ENCODE measurements around the gene CAMKMT.
"Not testable (repeated sequence)": the region's sequence is repeated elsewhere in the genome, so short reads cannot be mapped to it uniquely, and the experiment has no call there.

Gene CAMKMT

DNA sequence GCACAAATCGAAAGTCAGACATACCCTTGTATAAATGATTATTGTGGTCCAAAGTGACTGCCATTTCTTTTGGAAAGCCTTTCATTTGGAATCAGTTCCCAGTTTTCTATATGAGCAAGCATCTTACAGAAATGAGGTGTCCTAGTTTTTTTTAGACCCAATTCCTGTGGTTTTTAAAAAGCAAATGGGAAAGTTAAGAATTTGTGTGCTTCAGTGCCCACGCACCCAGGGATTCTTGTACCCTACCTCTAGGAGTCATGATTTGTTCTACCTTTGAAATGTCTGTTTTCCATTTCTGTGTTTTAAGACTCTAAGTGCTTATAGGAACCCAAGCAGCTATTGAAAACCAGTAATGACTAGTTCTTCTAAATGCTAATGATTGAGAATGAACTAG is 218.1 kb downstream of the CAMKMT start:
- in situ Hi-C loops (cut with MboI; ENCODE audit: low sequenced_read_pairs): no loop called here

DNA sequence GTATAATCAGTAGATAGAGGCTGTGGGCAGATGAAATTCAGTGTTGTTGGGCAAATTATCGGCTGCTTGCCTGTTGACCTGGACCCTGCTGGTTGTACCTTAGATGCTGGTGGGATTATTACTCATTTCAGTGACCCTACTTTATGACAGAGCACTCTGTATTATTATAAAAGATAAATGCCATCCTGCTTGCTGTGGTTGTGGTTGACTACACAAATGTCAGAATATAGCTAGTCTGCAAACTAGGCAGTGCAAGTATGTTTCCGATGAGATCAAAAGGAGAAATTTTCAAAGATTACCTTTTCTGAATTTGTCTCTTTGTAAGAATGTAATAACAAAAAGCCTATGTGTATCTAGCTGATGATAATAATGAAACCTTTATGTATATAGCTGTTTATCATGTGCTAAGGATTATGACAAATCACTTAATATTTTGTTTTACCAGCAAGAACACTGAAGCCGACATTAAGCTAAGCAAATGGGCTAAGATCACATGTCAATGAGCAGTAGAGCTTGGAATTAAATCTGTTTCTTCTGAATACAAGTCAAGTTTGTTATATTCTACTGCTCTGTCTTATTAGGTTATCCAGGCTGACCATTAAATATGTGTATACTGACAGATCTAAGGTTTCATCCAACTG is 219.2 kb downstream of the CAMKMT start:
- in situ Hi-C loops (cut with MboI; ENCODE audit: low sequenced_read_pairs): no loop called here

DNA sequence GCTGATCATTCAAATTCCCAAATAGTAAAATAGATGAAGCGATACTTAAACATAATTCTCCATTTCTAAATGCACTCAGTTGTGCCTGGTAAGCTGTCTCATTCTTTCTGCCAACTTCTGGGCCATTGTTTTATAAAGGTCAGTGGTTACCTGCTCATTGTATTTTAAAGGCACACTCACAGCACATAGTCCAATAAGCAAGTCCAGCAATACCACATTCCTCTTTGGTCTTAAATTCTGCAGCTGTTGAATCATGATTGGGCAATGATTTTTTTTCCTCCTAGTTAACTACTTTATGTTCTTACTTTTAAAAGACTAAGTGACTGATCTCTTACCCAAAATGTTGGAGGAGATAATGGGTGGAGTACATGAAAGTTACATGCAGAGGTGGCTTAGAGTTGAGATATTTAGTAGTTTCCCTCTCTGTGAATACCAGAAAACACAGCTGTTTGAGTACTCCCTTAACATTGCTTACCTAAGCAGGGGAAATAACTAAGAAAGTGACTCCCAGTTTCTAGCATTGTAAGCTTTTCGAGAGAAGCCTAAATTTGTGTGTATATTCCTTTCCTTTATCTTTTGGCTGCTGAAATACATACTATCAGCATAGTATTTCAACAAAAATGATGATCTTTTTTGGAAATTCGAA is 220.7 kb downstream of the CAMKMT start:
- in situ Hi-C loops (cut with MboI; ENCODE audit: low sequenced_read_pairs): no loop called here

DNA sequence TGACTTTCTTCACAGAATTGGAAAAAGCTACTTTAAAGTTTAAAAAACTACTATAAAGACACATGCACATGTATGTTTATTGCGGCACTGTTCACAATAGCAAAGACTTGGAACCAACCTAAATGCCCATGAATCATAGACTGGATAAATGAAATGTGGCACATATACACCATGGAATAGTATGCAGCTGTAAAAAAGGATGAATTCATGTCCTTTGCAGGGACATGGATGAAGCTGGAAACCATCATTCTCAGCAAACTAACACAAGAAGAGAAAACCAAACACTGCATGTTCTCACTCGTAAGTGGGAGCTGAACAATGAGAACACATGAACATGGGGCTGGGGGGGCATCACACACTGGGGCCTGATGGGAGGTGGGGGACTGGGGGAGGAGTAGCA is 233.9 kb downstream of the CAMKMT start:
- in situ Hi-C loops (cut with MboI; ENCODE audit: low sequenced_read_pairs): not testable (repeated sequence)

DNA sequence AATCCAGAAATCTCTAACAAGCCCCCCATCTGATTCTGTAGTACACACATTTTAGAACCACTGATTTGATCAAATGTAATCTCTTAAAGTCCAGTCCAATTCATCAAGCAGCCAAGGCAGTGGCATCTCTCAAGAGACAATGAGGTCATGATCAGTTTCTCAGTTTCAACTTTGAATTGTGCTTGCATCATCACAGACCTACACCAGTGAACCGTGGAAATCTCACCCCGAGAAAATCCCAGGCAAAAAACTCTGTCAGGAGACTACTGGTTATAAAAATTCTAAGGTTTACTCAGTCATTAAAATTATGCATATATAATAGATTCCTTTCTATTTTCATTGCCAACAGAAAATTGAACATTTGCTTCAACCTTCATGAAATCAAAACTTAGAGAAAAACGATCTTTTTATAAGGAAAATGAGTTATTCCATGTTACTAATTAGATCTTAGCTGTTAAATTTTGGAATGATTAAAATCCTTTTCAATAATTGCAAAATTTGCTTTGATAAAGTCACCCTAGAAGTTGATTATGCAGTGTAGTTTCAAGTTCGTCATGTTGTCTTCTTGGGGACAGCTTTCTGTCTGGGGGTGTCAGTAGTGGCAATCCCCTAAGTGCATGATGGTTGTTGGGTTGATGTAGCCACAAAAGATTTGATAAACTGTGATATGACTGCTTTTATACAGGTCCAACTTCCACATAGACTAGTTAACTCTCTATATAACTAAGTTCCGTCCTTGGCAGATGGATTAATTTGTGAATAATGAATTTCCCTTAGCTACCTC is 235.0 kb downstream of the CAMKMT start:
- in situ Hi-C loops (cut with MboI; ENCODE audit: low sequenced_read_pairs): no loop called here

DNA sequence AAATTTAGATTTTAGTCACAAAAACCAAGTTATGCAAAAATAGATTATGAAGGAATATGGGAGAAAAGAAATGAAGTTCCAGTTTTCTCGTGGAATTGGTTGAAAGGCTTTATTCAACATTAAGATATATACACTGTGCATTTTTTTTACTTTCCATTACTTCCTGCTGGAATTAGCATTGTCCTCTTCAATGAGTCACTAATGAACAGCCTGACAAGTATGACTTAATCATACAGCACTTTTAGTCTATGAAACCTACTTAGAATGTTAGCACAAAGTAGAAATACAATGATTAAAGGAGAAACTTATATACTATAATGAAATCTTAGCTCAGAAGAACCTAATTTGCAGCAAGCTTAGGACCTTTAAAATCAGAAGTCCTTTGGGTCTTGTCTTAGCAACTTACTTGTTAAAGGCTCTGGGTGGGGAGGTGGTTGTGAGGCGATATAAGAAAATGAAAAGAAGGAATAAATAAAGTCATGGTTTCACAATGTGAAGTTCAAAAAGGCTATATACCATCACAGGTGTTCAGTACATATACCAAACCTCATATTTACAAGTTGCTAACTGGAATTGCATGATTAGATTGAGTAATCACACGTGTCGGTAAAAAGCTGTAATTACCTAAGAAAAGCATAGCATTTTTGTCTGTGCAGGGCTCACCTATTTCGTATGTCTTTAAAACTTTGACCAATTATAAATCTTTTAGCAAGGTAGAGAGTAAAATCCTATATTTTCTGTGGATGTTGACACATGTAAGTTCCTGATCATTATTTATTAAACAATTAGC is 236.8 kb downstream of the CAMKMT start:
- in situ Hi-C loops (cut with MboI; ENCODE audit: low sequenced_read_pairs): no loop called here

DNA sequence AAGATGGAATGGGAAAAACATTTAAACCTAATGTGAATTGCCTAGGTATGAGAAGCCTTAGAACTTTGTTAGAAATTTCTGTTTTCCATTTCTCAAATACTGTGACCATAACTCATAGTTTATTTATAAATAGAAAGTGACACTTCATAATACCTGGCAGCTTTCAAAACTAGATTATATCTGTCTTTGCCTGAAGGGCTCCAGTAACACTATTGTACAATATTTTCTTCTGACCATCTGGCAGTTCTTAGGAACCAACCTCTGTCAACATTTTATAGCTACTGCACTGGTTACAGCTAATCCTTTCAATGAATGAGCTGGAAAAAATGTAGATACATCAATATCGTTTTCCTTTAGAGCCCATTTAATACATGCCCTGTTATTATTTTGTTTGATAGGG is 237.4 kb downstream of the CAMKMT start:
- in situ Hi-C loops (cut with MboI; ENCODE audit: low sequenced_read_pairs): no loop called here

DNA sequence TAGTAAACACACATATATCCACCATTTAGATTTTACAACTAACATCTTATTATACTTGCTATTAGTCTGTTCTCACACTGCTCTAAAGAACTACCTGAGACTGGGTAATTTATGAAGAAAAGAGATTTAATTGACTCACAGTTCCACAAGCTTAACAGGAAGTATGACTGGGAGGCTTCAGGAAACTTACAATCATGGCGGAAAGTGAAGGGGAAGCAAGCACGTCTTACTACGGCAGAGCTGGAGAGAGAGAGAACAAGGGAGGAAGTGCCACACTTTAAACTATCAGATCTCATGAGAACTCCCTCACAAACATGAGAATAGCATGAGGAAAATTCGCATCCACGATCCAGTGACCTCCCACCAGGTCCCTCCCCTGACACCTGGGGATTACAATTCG is 240.7 kb downstream of the CAMKMT start:
- in situ Hi-C loops (cut with MboI; ENCODE audit: low sequenced_read_pairs): no loop called here

DNA sequence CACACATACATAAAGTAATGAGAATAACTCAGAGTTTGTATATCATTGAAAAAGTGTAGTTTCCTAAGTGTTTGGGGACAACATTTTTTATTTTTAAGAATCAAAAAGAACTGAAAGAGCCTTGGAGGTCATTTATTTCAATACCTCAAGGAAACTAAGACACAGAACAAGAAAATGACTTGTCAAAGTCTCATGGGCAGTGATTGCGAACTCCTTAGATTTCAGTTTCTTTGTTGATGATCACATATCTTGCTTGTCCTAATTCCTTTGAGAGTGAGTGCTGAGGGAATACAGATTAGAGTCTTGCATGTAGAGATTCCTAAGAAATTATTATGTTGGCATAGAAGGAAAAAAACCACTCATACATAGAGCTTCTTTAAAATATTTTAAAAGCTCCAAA is 243.8 kb downstream of the CAMKMT start:
- in situ Hi-C loops (cut with MboI; ENCODE audit: low sequenced_read_pairs): no loop called here

DNA sequence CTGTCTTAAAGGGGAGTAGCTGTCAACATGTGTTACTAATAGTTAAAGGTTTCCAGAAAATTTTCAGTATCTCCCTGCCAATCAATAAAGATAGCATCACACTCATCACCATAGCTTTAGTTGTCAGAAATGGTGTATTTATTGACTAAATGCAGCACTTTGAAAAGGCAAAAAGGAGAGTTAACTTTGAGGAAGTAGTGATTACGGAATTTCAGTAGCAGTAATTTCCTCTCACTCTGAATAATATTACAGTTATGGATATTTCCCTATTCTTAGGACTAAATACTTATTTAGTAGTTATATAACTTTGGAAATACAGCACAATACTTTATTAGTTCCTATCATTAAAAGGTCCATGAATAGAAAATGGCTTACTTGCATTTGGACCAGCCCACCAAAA is 250.5 kb downstream of the CAMKMT start:
- in situ Hi-C loops (cut with MboI; ENCODE audit: low sequenced_read_pairs): no loop called here

DNA sequence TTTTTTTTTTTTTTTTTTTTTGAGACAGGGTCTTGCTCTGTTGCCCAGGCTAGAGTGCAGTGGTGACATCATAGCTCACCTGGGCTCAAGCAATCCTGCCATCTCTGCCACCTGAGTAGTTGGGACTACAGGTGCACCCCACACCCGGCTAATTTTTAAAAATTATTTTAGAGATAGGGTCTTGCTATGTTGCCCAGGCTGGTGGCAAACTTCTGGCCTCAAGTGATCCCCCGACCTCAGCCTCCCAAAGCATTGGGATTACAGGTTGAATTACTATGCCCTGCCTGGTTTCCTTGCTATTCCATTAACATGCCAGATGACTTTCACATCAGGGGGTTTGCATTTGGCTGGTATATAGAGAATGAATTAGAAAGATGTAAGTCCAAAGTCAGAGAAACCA is 253.2 kb downstream of the CAMKMT start:
- in situ Hi-C loops (cut with MboI; ENCODE audit: low sequenced_read_pairs): no loop called here

DNA sequence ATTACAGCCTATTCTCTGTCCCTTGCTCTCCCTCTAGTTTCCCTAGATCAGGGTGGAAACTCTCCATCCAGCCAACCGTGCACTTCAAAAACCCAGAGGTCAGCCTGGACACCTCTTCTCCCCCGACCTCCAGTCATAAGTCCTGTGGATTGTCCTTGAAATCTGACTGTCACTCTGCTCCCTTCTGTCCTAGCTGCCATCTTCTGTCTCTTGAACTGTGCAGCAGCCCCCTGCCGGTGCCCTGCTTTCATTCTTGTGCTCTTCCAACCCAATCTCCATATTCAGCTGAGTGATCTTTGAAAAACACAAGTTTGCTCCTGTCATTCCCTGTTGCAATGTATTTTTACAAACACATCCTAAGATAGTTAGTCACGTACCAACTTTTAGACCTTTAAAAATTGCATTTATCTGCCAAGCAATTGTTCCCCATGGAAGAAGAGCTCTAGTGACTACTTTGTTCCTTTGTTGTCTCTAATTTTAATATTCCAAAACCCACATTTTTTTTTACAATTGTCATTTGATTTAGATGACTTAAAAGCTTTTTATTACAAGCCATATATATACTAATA is 254.3 kb downstream of the CAMKMT start:
- in situ Hi-C loops (cut with MboI; ENCODE audit: low sequenced_read_pairs): no loop called here

DNA sequence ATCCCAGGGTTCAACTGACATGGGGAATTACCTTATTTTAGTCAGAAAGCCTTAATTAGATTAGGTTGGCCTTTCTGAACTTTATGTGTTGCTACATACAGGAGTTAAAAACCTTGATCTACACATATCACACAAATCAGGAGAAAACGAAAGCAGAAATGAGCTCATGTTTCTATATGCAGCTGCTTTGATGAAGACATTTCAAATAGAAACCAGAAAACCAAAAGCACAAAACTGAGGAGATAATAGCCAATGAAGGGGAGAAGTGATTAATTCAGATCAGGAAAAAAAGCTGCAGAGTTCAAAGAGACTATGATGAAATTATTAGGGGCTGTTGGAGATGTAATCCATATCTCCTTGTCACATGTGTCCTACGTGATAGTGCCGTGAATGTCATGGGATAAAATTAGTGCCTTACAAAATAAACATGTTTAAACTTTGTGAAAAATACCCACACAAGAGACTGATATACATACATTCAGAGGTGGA is 255.0 kb downstream of the CAMKMT start:
- in situ Hi-C loops (cut with MboI; ENCODE audit: low sequenced_read_pairs): no loop called here

DNA sequence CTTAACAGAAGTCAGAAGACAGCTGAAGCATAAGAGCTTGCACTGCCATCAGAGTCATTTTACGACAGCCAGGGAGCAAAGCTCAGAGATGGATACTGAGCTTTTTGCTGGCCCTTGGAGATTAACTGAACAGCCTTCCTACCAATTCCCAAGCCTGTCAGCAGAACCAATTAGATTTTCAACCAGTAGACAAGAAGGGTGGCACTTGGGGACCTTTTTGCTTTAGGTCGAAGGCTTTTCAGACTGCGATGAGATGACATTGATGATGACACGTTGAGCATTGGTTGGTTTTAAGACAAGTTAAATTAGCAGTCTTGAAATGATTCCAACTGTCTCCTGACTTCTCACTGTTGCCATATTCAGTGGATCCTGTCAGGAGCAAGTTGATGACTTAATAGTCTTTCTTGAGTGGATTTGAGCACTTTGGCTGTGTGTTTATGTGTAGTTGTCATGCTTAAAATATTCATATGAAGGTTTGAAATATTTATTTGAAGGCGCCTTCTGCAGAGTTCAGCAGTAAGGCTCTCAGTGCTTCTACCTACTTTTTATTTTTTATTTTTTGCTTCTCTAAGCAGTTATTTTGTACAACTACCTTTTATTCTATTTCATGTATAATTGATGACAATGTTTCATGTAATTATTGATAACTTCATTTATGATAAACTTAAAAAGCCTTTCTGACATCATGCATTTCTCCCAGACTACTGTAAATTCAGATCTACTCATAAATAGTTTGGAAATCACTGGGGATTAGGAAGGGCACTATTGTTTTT is 256.7 kb downstream of the CAMKMT start:
- in situ Hi-C loops (cut with MboI; ENCODE audit: low sequenced_read_pairs): no loop called here

DNA sequence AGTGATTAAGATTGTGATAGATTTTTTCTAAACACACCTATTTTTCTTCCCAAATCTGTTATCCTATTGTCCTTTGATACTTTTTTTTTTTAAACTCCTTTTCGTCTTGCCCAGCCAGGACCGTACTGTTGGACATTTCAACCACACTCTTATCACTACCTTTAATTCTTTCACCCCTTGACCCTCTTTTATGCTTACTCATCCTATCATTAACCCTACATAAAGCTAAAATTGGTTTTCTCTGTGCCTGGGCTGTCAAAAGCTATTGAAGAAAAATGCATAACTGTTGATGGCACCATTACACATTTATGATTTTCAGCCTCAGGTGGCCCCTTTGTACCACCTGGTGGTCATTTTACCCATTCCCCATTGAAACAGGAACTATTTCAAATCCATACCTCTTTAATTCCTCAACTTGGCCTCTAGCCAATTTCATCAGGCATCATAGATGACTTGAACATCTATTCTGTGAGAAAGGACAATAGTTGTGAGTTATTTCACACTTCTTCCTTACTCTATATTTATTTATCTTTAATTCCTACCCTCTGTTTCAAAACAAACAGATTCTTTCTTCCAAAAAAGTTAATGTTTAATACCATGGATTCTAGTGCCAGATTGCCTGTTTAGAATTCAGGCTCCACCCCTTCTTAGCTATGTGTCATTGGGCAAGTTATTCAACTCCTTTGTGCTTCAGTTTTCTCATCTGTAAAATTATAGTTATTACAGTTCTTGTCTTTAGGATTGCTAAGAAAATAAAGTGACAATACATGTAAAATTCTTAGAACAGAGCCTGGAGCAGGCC is 258.6 kb downstream of the CAMKMT start:
- in situ Hi-C loops (cut with MboI; ENCODE audit: low sequenced_read_pairs): no loop called here

DNA sequence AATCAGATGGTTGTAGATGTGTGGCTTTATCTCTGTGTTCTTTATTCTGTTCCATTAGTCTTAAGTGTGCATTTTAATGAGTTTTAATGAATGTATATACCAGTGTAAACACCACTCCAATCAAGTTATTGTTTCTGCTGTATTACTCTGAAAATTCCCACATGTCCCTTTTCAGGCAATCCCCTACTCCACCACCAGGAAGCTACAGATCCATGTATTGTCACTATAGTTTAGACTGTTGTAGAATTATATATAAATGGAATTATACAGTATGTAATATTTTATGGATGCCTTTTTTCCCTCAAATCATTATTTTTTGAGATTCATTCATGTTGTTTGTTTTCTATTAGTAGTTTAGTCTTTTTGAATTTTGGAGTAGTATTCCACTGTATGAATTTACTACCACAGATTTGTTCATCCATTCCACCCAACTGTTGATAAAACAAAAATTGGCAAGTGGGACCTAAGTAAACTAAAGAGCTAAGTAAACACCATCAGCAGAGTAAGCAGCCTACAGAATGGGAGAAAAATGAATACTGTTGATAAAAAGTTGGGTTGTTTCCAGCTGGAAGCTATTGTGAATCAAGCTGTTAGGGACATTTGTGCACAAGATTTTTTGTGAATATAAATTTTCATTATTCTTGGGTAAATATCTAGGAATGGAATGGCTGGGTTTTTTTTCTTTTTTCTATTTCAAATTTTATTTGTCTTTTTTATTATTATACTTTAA is 262.0 kb downstream of the CAMKMT start:
- in situ Hi-C loops (cut with MboI; ENCODE audit: low sequenced_read_pairs): no loop called here

DNA sequence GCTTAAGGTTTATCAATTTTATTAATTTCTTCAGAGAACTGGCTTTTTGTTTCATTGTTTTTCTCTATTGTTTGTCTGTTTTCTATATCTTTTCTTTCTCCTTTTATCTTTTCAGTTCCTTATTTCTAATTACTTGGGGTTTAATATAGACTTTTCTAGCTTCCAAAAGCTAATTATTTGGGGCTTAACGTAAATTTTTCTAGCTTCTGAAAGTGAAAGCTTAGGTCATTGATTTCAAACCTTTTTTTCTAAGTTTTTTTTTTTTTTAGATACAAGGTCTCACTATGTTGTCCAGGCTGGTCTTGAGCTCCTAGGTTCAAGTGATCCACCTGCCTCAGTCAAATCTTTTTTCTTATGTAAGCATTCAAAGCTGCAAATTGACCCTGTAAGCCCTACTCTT is 266.6 kb downstream of the CAMKMT start:
- in situ Hi-C loops (cut with MboI; ENCODE audit: low sequenced_read_pairs): no loop called here

DNA sequence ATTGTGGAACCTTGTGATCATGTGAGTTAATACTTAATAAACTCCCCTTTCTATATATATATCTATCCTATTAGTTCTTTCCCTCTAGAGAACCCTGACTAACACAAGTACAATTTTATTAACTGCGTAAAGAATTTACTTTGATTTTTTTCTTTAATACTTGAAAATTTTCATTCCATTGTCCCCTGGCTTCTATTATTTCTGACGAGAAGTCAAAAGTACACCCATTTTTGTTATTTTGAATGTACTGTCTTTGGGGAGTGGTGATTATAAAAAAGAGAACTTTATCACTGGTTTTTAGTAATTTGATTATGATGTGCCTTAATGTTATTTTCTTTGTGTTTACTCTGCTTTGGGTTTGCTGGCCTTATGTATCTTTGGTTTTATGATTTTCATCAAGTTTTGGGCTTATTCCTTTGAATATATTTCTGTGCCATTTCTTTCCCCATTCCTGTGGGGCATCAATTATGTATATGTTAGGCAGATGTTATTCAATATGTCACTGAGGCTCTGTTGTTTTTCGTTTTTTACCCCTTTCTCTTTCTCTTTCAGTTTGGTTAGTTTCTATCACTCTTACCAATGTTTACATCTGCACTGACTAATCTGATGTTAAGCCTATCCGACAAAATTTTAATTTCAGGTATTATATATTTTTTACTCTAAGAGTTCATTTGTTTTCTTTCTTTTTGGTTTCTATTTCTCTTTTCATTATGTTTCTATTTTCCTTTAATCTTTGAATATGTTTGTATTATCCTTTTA is 271.4 kb downstream of the CAMKMT start:
- in situ Hi-C loops (cut with MboI; ENCODE audit: low sequenced_read_pairs): no loop called here

Data from HL-60/S4 treated with retinoic acid at 250 ng/mL for 4 days and 3 days (cell line).